HG02678 (cell line): ENCODE measurements around the gene SERGEF.

ENCODE experiments used
- ATAC-seq: cut with Tn5 transposase; IDR thresholded peaks from one replicate; pipeline ENCODE4 v1.9.1; 2021; ENCODE audit warnings: mild to moderate bottlenecking, moderate library complexity; ENCODE audit not compliant: unreplicated experiment

SERGEF gene

GRCh38 chr11:17867341-17867740, 145.5 kb downstream of the SERGEF start:
- no peak for ATAC-seq

DNA sequence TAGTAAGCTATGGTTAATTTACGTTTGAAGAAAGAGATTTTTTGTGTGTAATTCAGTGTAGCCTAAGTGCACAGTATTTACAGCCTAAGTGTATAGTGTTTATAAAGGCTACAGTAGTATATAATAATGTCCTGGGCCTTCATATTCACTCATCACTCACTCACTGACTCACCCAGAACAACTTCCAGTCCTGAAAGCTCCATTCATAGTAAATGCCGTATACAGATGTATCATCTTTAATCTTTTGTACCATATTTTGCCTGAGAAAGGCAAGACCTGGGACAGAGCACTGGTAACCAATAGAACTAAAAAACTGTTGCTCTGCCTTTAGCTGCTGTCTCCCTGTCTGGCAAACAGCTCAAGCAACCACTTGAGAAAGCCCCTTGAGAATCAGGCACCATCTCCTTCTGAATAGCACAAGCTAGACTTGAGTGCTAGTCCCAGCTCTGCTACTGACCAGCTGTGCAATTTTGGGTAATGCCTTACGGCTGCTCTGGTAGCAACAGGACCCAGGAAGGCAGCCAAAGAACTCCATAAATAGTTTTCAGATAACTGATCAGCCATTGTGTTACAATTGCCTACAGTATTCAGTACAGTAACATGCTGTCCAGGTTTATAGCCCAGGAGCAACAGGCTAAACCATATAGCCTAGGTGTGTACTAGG, 146.9 kb downstream of the SERGEF start:
- ATAC-seq, result no peak

DNA sequence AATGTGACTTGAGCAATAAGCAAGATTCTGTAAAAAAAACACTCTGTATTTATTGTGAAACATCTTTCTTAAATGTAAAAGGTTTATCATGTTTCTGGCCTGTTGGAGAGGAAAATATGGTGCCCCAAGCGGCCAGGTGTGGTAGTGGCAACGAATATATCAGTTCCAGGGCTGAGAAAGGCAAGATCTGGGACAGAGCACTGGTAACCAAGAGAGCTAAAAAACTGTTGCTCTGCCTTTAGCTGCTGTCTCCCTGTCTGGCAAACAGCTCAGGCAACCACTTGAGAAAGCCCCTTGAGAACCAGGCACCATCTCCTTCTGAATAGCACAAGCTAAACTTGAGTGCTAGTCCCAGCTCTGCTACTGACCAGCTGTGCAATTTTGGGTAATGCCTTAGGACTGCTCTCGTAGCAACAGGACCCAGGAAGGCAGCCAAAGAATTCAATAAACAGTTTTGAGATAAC, 148.3 kb downstream of the SERGEF start:
- no peak for ATAC-seq

- no peak for ATAC-seq
These were observed 151.7 kb downstream of the SERGEF start for GRCh38 chr11:17861036-17861755.

GRCh38 chr11:17859552-17859951, 153.3 kb downstream of the SERGEF start:
- no peak for ATAC-seq

GRCh38 chr11:17855531-17856290, 157.1 kb downstream of the SERGEF start:
- ATAC-seq, result peak; percentile 52

DNA sequence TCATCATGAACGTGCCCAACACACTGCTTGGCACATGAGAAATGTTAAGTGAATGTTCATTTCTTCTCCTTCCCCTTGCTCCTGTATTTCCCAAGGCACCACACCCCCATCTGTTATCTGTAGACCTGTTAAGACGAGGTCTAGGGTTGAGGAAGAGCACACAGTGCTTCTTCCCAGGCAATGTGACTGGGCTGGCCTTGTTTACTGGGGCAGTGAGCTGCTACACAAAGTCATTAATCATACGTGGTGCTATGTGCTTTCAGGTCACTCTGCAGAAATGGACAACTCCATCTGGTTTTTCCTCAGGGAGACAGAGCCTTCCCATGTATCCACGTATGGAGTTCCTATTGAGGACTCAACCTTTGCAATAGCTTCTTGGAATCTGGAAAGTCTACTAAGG, 159.6 kb downstream of the SERGEF start:
- ATAC-seq, result no peak

DNA sequence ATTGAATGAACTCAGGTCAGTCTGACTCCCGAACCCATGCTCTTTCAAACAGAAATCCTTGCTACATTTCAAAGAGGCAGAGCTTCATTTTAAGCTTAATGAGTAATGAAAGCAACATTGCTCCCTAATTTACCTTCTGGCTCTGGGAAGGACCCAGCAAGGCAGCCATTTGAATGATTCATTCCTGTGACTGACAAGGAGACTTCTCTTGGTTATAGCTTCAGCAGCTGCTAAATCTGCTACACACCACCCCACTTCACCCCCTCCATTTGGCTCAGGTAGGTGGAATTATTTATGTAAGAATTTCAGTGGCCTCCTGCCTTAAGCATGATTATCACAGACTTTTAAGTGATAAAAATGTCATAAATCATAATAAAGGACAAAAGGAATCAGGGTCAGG, 160.6 kb downstream of the SERGEF start:
- no peak for ATAC-seq

- ATAC-seq, result no peak
These were observed 161.2 kb downstream of the SERGEF start for GRCh38 chr11:17851697-17852096.

GRCh38 chr11:17850336-17850735, 162.5 kb downstream of the SERGEF start:
- ATAC-seq, result no peak

GRCh38 chr11:17848715-17849114, 164.1 kb downstream of the SERGEF start:
- no peak for ATAC-seq

GRCh38 chr11:17846852-17847453, 165.9 kb downstream of the SERGEF start:
- no peak for ATAC-seq

DNA sequence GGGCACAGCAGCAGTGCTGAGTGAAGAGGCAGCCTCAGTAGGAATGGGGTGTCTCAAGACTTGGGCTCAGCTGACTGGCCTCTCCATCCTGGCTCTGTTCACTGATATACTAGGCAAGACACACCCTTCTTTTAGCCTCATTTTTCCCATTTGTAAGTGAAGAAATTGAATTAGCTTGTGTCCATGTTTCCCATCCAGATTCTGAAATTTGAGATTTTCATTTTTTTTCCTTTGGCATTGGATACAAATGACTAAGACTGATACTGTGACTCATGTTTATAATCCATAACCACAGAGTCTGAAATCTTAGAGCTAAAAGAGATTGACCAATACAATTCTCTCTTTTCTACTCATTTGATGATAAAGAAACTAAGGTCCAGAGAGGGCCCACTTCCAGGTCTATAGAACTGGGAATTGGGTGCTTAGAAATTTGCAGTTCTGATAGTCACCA, 167.4 kb downstream of the SERGEF start:
- no peak for ATAC-seq

- no peak for ATAC-seq
These were observed 172.7 kb downstream of the SERGEF start for GRCh38 chr11:17840101-17840548.

- no peak for ATAC-seq
These were observed 173.4 kb downstream of the SERGEF start for GRCh38 chr11:17839450-17839849.

- ATAC-seq, result no peak
These were observed 174.7 kb downstream of the SERGEF start for GRCh38 chr11:17838102-17838501.

DNA sequence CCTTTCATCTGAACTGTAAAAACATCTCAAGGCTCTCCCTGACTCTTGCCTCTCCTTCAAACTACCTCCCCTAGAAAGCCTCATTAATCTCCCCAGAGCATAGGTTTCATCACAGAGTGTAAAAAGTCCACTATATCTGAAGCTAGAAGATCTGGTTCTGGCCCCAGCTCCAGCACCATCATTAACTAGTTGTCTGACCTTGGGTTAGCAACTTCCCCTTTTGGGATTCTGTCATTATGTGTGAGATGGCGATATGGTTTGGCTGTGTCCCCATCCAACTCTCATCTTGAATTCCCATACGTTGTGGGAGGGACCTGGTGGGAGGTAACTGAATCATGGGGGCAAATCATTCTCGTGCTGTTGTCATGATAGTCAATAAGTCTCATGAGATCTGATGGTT, 181.0 kb downstream of the SERGEF start:
- ATAC-seq, result no peak

DNA sequence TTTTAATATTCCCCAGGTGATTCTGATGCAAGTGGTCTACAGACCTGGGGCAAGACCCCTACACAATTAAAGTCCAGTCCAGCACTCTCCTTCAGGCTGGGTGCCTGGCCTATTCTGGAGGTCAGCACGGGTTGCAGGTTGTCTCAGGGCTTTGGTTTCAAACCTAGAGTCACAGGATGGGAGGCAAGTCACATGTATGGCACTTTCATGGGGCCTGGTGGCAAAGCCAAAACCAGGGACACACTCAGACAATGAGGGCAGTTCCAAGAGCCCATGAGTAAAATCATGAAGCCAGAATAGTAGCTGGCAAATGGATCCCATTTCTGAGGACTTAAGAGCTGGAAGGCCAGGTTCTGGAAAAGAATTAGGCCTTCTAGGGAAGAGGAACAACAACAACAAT, 181.6 kb downstream of the SERGEF start:
- no peak for ATAC-seq

GRCh38 chr11:17828311-17828751, 184.5 kb downstream of the SERGEF start:
- ATAC-seq, result no peak

DNA sequence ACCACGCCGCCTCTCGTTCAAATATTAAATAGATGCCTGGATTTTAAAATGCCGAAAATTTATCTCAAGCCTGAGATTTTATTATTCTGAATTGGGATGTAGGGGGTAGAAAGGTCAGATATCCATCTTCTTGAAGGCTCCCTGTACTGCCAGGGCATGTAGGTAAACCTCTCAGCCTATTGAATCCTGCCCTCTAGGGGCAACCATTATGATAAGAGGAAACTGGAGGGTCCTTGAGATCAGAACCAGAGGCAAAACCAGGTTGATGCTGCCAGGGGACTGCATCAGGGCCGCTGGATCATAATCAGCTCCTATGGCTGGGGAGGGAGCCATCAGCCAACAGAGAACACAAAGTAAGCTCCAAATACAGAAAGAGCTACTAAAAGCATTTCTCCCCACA, 185.8 kb downstream of the SERGEF start:
- no peak for ATAC-seq

DNA sequence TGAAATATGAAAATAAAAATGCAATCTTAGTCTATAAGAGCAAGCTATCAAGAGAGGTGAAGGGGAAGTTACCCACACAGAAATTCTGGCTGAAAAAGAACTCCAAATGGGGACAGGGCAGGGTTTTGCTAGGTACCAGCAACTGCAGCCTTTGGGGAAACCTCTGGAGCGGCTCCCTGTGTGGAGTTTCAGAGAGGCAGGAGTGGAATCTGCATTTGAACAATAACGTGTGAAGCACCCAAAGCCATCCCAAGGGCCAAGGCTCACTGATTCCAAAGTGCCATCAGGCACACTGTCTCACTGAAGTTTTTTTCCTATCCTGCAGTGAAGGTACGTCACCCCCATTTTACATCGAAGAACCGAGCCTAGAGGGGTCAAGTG, 190.5 kb downstream of the SERGEF start:
- ATAC-seq, result no peak
